Gastrocnemius medialis (tissue), 4 donors: ENCODE results near the gene XG.

Experiments
- CTCF ChIP-seq, 5 experiments: fragments of 450-650 bp in 3 of 5; fragments of 200-600 bp in 2 of 5; sonication (generic) in 2 of 5; IDR thresholded peaks in 4 of 5; conservative IDR thresholded peaks in 1 of 5; 1 replicate in 4 of 5; 2 replicates in 1 of 5; pipeline ENCODE4 v1.5.1; 2016 to 2019; ENCODE audit warnings: antibody characterized with exemption in 5 of 5, mild to moderate bottlenecking in 3 of 5, moderate library complexity in 3 of 5
- POLR2A ChIP-seq, 2 donors: fragments of 450-650 bp; IDR thresholded peaks; one replicate each; pipeline ENCODE4 v1.6.1; 2017; ENCODE audit warnings: antibody characterized with exemption in 2 of 2, mild to moderate bottlenecking in 2 of 2, moderate library complexity in 2 of 2

GRCh38 chrX:2741386-2741785 is 10.5 kb upstream of the XG start:
- no peak for TF ChIP-seq CTCF (IDR thresholded peaks at IDR 0.05 in 4 of 5, conservative IDR thresholded peaks at IDR 0.05 in 1 of 5)
- no peak for TF ChIP-seq POLR2A (IDR thresholded peaks at IDR 0.05)
